OCI-LY7 (cell line): ENCODE measurements around the gene KRT76.

Experiments
- EZH2phosphoT487 ChIP-seq: fragments of 200-600 bp; sonication (generic); IDR thresholded peaks from 2 replicates; pipeline ENCODE4 v1.6.1; 2018; ENCODE audit warnings: low read depth, borderline replicate concordance, mild to moderate bottlenecking, mixed run types, antibody characterized with exemption, low read length, moderate library complexity, mixed read lengths
- TF ChIP-seq, protein P1 (sequence below): fragments of 200-600 bp; sonication (generic); conservative IDR thresholded peaks from 2 replicates; pipeline ENCODE4 v1.5.1; 2014; ENCODE audit warnings: mild to moderate bottlenecking, antibody characterized with exemption, low read length, moderate library complexity, mixed read lengths

DNA sequence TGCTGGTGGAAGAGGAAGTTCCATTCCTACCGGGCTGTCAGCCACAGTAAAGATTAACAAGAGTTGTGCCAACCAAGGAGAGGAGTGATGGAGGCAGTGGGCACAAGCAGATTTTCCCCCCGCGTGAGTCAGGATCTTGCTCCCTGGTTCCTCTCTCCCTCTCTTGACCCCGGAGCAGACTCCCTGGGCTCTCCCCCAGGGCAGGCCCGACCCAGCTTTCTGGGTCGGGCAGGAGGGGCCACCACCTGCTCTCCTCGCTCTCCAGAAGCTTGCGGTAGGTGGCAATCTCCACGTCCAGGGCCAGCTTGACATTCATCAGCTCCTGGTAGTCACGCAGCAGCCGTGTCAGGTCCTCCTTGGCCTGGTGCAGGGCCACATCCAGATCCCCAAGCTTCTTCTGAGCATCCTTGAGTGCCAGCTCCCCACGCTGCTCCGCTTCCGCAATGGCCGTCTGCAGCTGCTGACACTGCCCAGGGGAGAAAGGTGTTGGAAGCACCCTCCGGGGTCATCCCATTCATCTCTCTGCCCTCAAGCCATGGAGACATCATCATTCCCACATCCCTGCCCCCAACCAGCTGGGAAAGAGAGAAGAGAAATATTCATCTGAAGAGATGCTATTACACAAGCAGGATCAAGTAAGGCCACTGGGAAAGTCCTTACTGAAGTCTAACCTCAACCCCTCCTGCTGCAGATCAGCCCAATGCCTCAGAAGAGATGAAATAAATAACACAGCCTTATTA, 45.8 kb upstream of the KRT76 start:
- TF ChIP-seq, protein P1, sequence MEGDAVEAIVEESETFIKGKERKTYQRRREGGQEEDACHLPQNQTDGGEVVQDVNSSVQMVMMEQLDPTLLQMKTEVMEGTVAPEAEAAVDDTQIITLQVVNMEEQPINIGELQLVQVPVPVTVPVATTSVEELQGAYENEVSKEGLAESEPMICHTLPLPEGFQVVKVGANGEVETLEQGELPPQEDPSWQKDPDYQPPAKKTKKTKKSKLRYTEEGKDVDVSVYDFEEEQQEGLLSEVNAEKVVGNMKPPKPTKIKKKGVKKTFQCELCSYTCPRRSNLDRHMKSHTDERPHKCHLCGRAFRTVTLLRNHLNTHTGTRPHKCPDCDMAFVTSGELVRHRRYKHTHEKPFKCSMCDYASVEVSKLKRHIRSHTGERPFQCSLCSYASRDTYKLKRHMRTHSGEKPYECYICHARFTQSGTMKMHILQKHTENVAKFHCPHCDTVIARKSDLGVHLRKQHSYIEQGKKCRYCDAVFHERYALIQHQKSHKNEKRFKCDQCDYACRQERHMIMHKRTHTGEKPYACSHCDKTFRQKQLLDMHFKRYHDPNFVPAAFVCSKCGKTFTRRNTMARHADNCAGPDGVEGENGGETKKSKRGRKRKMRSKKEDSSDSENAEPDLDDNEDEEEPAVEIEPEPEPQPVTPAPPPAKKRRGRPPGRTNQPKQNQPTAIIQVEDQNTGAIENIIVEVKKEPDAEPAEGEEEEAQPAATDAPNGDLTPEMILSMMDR: no peak
- no peak for TF ChIP-seq EZH2phosphoT487
